Inflammatory macrophage treated with lipopolysaccharide for 1 hour (primary cell): ENCODE data around the gene GOLGA8M.
"Not testable (repeated sequence)": the region's sequence is repeated elsewhere in the genome, so short reads cannot be mapped to it uniquely, and the experiment has no call there.

ENCODE experiments used
- DNase-seq, 2 donors: peaks; one replicate each; pipeline ENCODE4 v3.0.0-alpha.2; 2020 to 2022

Gene GOLGA8M

GRCh38 chr15:28712270-28712669, at the start of gene GOLGA8M:
Gene GOLGA8M, minus strand, starts transcription at chr15:28712421. Its CDS starts 98 bp downstream, at chr15:28712323.
- DNase-seq = not testable (repeated sequence)

- not testable (repeated sequence) for DNase-seq
Observed at GRCh38 chr15:28742890-28743289, 30.7 kb upstream of the GOLGA8M start.

GRCh38 chr15:28738590-28739292, 26.5 kb upstream of the GOLGA8M start:
- DNase-seq = peak in 1 of 2 donors; percentile 0

GRCh38 chr15:28738200-28738561, 26.0 kb upstream of the GOLGA8M start:
- DNase-seq = not testable (repeated sequence)

GRCh38 chr15:28737521-28738199, 25.4 kb upstream of the GOLGA8M start:
- peak; percentile 3 to 9 for DNase-seq

GRCh38 chr15:28728061-28728460, 15.8 kb upstream of the GOLGA8M start:
- not testable (repeated sequence) for DNase-seq

GRCh38 chr15:28727026-28727425, 14.8 kb upstream of the GOLGA8M start:
- not testable (repeated sequence) for DNase-seq

GRCh38 chr15:28726102-28726501, 13.9 kb upstream of the GOLGA8M start:
- no peak for DNase-seq

GRCh38 chr15:28725556-28725955, 13.3 kb upstream of the GOLGA8M start:
- no peak for DNase-seq

GRCh38 chr15:28723986-28724385, 11.8 kb upstream of the GOLGA8M start:
- not testable (repeated sequence) for DNase-seq

GRCh38 chr15:28719626-28720025, 7.4 kb upstream of the GOLGA8M start:
- DNase-seq = not testable (repeated sequence)

GRCh38 chr15:28718576-28718975, 6.4 kb upstream of the GOLGA8M start:
- not testable (repeated sequence) for DNase-seq

- DNase-seq = not testable (repeated sequence)
Observed at GRCh38 chr15:28714176-28714575, 2.0 kb upstream of the GOLGA8M start.

- not testable (repeated sequence) for DNase-seq
Observed at GRCh38 chr15:28703927-28704326, 8.3 kb downstream of the GOLGA8M start.

- not testable (repeated sequence) for DNase-seq
Observed at GRCh38 chr15:28702427-28702826, 9.8 kb downstream of the GOLGA8M start.

GRCh38 chr15:28694006-28694751, 18.0 kb downstream of the GOLGA8M start:
- not testable (repeated sequence) for DNase-seq

GRCh38 chr15:28693021-28693420, 19.2 kb downstream of the GOLGA8M start:
- not testable (repeated sequence) for DNase-seq

GRCh38 chr15:28673533-28673932, 38.7 kb downstream of the GOLGA8M start:
- DNase-seq = not testable (repeated sequence)

GRCh38 chr15:28672122-28672521, 40.1 kb downstream of the GOLGA8M start:
- not testable (repeated sequence) for DNase-seq

GRCh38 chr15:28666402-28666801, 45.8 kb downstream of the GOLGA8M start:
- DNase-seq = not testable (repeated sequence)

- not testable (repeated sequence) for DNase-seq
Observed at GRCh38 chr15:28664575-28664974, 47.6 kb downstream of the GOLGA8M start.

- not testable (repeated sequence) for DNase-seq
Observed at GRCh38 chr15:28663717-28664116, 48.5 kb downstream of the GOLGA8M start.

GRCh38 chr15:28660750-28661149, 51.5 kb downstream of the GOLGA8M start:
- not testable (repeated sequence) for DNase-seq
